IMR-90 (cell line): ENCODE data around the gene TEX22. TPM values are rescaled to one million over a fixed set of nuclear protein-coding genes. Genes with fewer than 3 reads are reported as not detected.

Experiments
- ATAC-seq: fragments of 200-7000 bp; cut with Tn5 transposase; 2 replicates; pipeline ENCODE4 v1.9.1; 2020; ENCODE audit warnings: low read depth, mild to moderate bottlenecking, moderate library complexity
- BruUV-seq: library from RNA; stranded (reverse); fragments of 400-500 nt; replicated peaks from 2 replicates; lab custom pipeline; 2021; lab: Mats Ljungman, UMichigan
- CTCF ChIA-PET: fragments of 300-600 bp; formaldehyde crosslinking; extraction: SDS; loops from one replicate; lab custom pipeline; 2021; ENCODE audit warnings: antibody characterized with exemption; lab: Yijun Ruan, JAX
- POLR2A ChIA-PET: fragments of 300-600 bp; sonication (Branson Sonifier 250); formaldehyde crosslinking; loops from one replicate; lab custom pipeline; 2022; ENCODE audit warnings: antibody characterized with exemption; ENCODE audit not compliant: unreplicated experiment; lab: Charles Lee
- DNase-seq: peaks from one replicate; pipeline ENCODE4 v3.0.0; 2013
- H2AFZ ChIP-seq: replicated peaks from 2 replicates; pipeline ENCODE3; 2013; ENCODE audit warnings: low read length, mild to moderate bottlenecking; ENCODE audit not compliant: poor library complexity
- H2AK5ac ChIP-seq: 2 replicates; pipeline ENCODE4 v1.6.1; 2013; ENCODE audit warnings: low read depth, low read length, inconsistent platforms
- H2AK9ac ChIP-seq: replicated peaks from 2 replicates; pipeline ENCODE3; 2013; ENCODE audit warnings: mild to moderate bottlenecking, low read depth, low read length, moderate library complexity; ENCODE audit not compliant: poor library complexity
- H2BK120ac ChIP-seq: 2 replicates; pipeline ENCODE4 v1.6.1; 2013; ENCODE audit warnings: low read depth, low read length, inconsistent platforms
- H2BK15ac ChIP-seq: 3 replicates; pipeline ENCODE4 v1.6.1; 2013; ENCODE audit warnings: low read depth, low read length, inconsistent platforms
- H2BK20ac ChIP-seq: 2 replicates; pipeline ENCODE4 v1.6.1; 2013; ENCODE audit warnings: low read depth, mild to moderate bottlenecking, inconsistent platforms, low read length, moderate library complexity
- H2BK5ac ChIP-seq: 2 replicates; pipeline ENCODE4 v1.6.1; 2013; ENCODE audit warnings: mild to moderate bottlenecking, low read depth, low read length, inconsistent platforms; ENCODE audit not compliant: poor library complexity, severe bottlenecking
- H3K14ac ChIP-seq: replicated peaks from 2 replicates; pipeline ENCODE4 v1.6.1; 2013; ENCODE audit warnings: low read depth, low read length, inconsistent platforms
- H3K18ac ChIP-seq: 2 replicates; pipeline ENCODE4 v1.6.1; 2013; ENCODE audit warnings: low read depth, low read length, control low read depth
- H3K23ac ChIP-seq: 2 replicates; pipeline ENCODE4 v1.6.1; 2013; ENCODE audit warnings: low read depth, low read length, inconsistent platforms
- H3K27ac ChIP-seq: 2 replicates; pipeline ENCODE4 v1.5.1; 2013; ENCODE audit warnings: mild to moderate bottlenecking, control low read depth, low read length; ENCODE audit not compliant: insufficient read depth
- H3K27me3 ChIP-seq: 2 replicates; pipeline ENCODE4 v1.6.1; 2013; ENCODE audit warnings: low read length; ENCODE audit not compliant: control insufficient read depth, insufficient read depth
- H3K36me3 ChIP-seq: 2 replicates; pipeline ENCODE4 v1.6.1; 2013; ENCODE audit warnings: low read length, mixed read lengths; ENCODE audit not compliant: control insufficient read depth, insufficient read depth
- H3K4ac ChIP-seq: 2 replicates; pipeline ENCODE4 v1.6.1; 2013; ENCODE audit warnings: low read depth, low read length, inconsistent platforms
- H3K4me1 ChIP-seq: 2 replicates; pipeline ENCODE4 v1.6.1; 2013; ENCODE audit warnings: low read length, mixed read lengths; ENCODE audit not compliant: control insufficient read depth, insufficient read depth
- H3K4me2 ChIP-seq: 2 replicates; pipeline ENCODE4 v1.6.1; 2013; ENCODE audit warnings: low read depth, mild to moderate bottlenecking, control low read depth, low read length, moderate library complexity
- H3K4me3 ChIP-seq: 2 replicates; pipeline ENCODE4 v1.5.1; 2013; ENCODE audit warnings: low read depth, mild to moderate bottlenecking, control low read depth, low read length, moderate library complexity; ENCODE audit not compliant: insufficient read depth
- H3K56ac ChIP-seq: 2 replicates; pipeline ENCODE4 v1.6.1; 2013; ENCODE audit warnings: low read length, inconsistent platforms; ENCODE audit not compliant: insufficient read depth; ENCODE audit errors: extremely low read depth
- H3K79me1 ChIP-seq, 2 experiments: 2 replicates each; pipeline ENCODE4 v1.6.1; 2013; ENCODE audit warnings: low read length in 2 of 2, inconsistent platforms in 1 of 2, low read depth in 1 of 2
- H3K9ac ChIP-seq: 2 replicates; pipeline ENCODE4 v1.6.1; 2013; ENCODE audit warnings: low read depth, low read length, control low read depth
- H3K9me1 ChIP-seq: 2 replicates; pipeline ENCODE4 v1.6.1; 2013; ENCODE audit warnings: low read length, inconsistent platforms; ENCODE audit not compliant: insufficient read depth
- H3K9me3 ChIP-seq: 2 replicates; pipeline ENCODE4 v1.6.1; 2013; ENCODE audit warnings: low read length; ENCODE audit not compliant: control insufficient read depth, insufficient read depth
- H4K20me1 ChIP-seq: 2 replicates; pipeline ENCODE4 v1.6.1; 2013; ENCODE audit warnings: low read length, inconsistent platforms; ENCODE audit not compliant: insufficient read depth
- H4K5ac ChIP-seq: 2 replicates; pipeline ENCODE4 v1.6.1; 2013; ENCODE audit warnings: mild to moderate bottlenecking, low read depth, low read length, control low read depth
- H4K8ac ChIP-seq, 2 experiments: 2 replicates each; pipeline ENCODE4 v1.6.1; 2013; ENCODE audit warnings: low read depth in 2 of 2, low read length in 2 of 2, control low read depth in 1 of 2, inconsistent platforms in 1 of 2
- H4K91ac ChIP-seq: 2 replicates; pipeline ENCODE4 v1.6.1; 2013; ENCODE audit warnings: low read depth, low read length, inconsistent platforms; ENCODE audit not compliant: insufficient read depth
- CEBPB ChIP-seq: IDR thresholded peaks from 2 replicates; pipeline ENCODE4 v1.6.1; 2012; ENCODE audit warnings: low read depth, low read length, improper control_type of control experiment
- CHD1 ChIP-seq: IDR thresholded peaks from 2 replicates; pipeline ENCODE4 v1.6.1; 2012; ENCODE audit warnings: low read depth, low read length, improper control_type of control experiment
- CTCF ChIP-seq: conservative IDR thresholded peaks from 2 replicates; pipeline ENCODE4 v1.5.1; 2012; ENCODE audit warnings: mild to moderate bottlenecking, low read depth, low read length, improper control_type of control experiment
- ELK1 ChIP-seq: fragments of 150-350 bp; IDR thresholded peaks from 2 replicates; pipeline ENCODE4 v1.6.1; 2016; ENCODE audit warnings: low read depth, mild to moderate bottlenecking, low read length, moderate library complexity, borderline replicate concordance
- MAFK ChIP-seq: IDR thresholded peaks from 2 replicates; pipeline ENCODE4 v1.6.1; 2012; ENCODE audit warnings: low read depth, low read length, improper control_type of control experiment
- MAZ ChIP-seq: IDR thresholded peaks from 2 replicates; pipeline ENCODE4 v1.6.1; 2012; ENCODE audit warnings: low read depth, mild to moderate bottlenecking, low read length, improper control_type of control experiment, moderate library complexity, borderline replicate concordance
- MXI1 ChIP-seq: IDR thresholded peaks from 2 replicates; pipeline ENCODE4 v1.6.1; 2012; ENCODE audit warnings: low read depth, mild to moderate bottlenecking, low read length, moderate library complexity, borderline replicate concordance
- NFE2L2 ChIP-seq: fragments of 150-350 bp; IDR thresholded peaks from 2 replicates; pipeline ENCODE4 v1.6.1; 2016; ENCODE audit warnings: low read depth, mild to moderate bottlenecking, low read length
- POLR2A ChIP-seq: IDR thresholded peaks from 2 replicates; pipeline ENCODE4 v1.6.1; 2012; ENCODE audit warnings: mild to moderate bottlenecking, low read depth, low read length
- RCOR1 ChIP-seq: IDR thresholded peaks from 2 replicates; pipeline ENCODE4 v1.6.1; 2012; ENCODE audit warnings: mild to moderate bottlenecking, low read length, improper control_type of control experiment; ENCODE audit not compliant: insufficient replicate concordance
- RFX5 ChIP-seq: IDR thresholded peaks from 2 replicates; pipeline ENCODE4 v1.8.0; 2012; ENCODE audit warnings: low read depth, mild to moderate bottlenecking, low read length, moderate library complexity
- SMC3 ChIP-seq: fragments of 150-350 bp; IDR thresholded peaks from 2 replicates; pipeline ENCODE4 v1.6.1; 2016; ENCODE audit warnings: low read depth, mild to moderate bottlenecking, antibody characterized with exemption, low read length, moderate library complexity
- USF2 ChIP-seq: fragments of 150-350 bp; IDR thresholded peaks from 2 replicates; pipeline ENCODE4 v1.6.1; 2017; ENCODE audit warnings: mild to moderate bottlenecking, antibody characterized with exemption, low read length, low read depth
- whole genome bisulfite sequencing, 2 experiments: methylation state at CpG; one replicate each; pipeline versions ENCODE4 v1.1.5 to v1.1.7; 2013; ENCODE audit warnings: missing lambda C conversion rate in 2 of 2; ENCODE audit not compliant: insufficient read length in 1 of 2; ENCODE audit errors: extremely low coverage in 2 of 2; 5-methylcytosine and 5-hydroxymethylcytosine counted together
- dilution Hi-C: fragments of 300-500 bp; cut with HindIII; formaldehyde crosslinking; loops from one replicate; pipeline ENCODE4 v1.14.3; 2018; ENCODE audit warnings: low sequenced_read_pairs; ENCODE audit not compliant: unreplicated experiment
- in situ Hi-C: fragments of 300-500 bp; cut with MboI; formaldehyde crosslinking; loops from 3 replicates; pipeline ENCODE4 v1.14.3; 2019; ENCODE audit warnings: low sequenced_read_pairs, inconsistent platforms, mixed read lengths
- intact Hi-C: fragments of 100-400 bp; cut with micrococcal nuclease; formaldehyde crosslinking; loops from 2 replicates; pipeline ENCODE4 v1.10.0; 2022
- polyA plus RNA-seq, 3 experiments: library from polyadenylated mRNA; depleted of rRNA; stranded (reverse); fragments of >200 nt; gene quantifications; 2 replicates each; pipeline ENCODE4 v1.2.3, GENCODE V29; 2012; ENCODE audit warnings: low replicate concordance in 1 of 3
- total RNA-seq: library from RNA; depleted of rRNA; stranded (reverse); fragments of >200 nt; gene quantifications from 2 replicates; pipeline ENCODE4 v1.2.3, GENCODE V29; 2012

The TEX22 gene
- total and polyA plus RNA-seq, 2 of the 4 experiments (the other 2 are of a cell fraction), result 0.10 to 0.18 TPM

- H4K5ac ChIP-seq, result no peak overlapping the region
- no peak overlapping the region for H3K18ac ChIP-seq
- H3K4me2 ChIP-seq, result no peak overlapping the region
- H2AK9ac ChIP-seq, result peak overlapping the region; percentile 50
- H2BK5ac ChIP-seq, result no peak overlapping the region
- no peak overlapping the region for H4K91ac ChIP-seq
- no peak overlapping the region for H3K56ac ChIP-seq
- DNase-seq (no peak), ATAC-seq (peak; percentile 3; the same call in 1 of the 2 replicates)
- peaks cover 28% of the 10 kb centered on the region for H4K20me1 ChIP-seq
- H3K9me1 ChIP-seq, result no peaks in the 10 kb centered on the region
- H3K9me3 ChIP-seq, result no peaks in the 10 kb centered on the region
- WGBS, 2 experiments, result 90% methylated on average over 18 of the region's 31 CpGs; no CpG with 5 or more reads in 1 of the 2 experiments
- ChIA-PET CTCF (interaction anchor here (0.6 to 1.0 kb wide), 8 partner anchors 9 to 63 kb away, joined by 3 to 6 read pairs (median 3); no protein-coding TSS in a partner anchor), POLR2A (no interaction called here)
- H3K23ac ChIP-seq, result no peak overlapping the region
- H3K27ac ChIP-seq, result no peak overlapping the region
- peak overlapping the region; percentile 56 for H2AFZ ChIP-seq
- H2BK15ac ChIP-seq, result no peak overlapping the region
- H3K14ac ChIP-seq, result no peak overlapping the region
- dilution Hi-C loops, result no loop called here
- in situ Hi-C loops, result no loop called here
- no peak overlapping the region for H3K4ac ChIP-seq
- H3K79me1 ChIP-seq, result peaks cover 5 to 39% of the 10 kb centered on the region in 2 experiments; a peak in 3 of 4 replicates
- no peak overlapping the region for H3K4me3 ChIP-seq
- intact Hi-C loops, result loop anchor here (1.0 kb wide), 2 partner anchors 42 to 80 kb away; no protein-coding TSS in a partner anchor
- no peak overlapping the region for H2BK120ac ChIP-seq
- BruUV-seq, result no TSS peak
- H3K4me1 ChIP-seq, result no peaks in the 10 kb centered on the region
- no peaks in the 10 kb centered on the region for H3K27me3 ChIP-seq
- no peak overlapping the region for H4K8ac ChIP-seq
- H2AK5ac ChIP-seq, result peak overlapping the region; percentile 28; the same call in 1 of the 2 replicates
- peaks cover 36% of the 10 kb centered on the region for H3K36me3 ChIP-seq
- no peak overlapping the region for H2BK20ac ChIP-seq
- H3K9ac ChIP-seq, result no peak overlapping the region
- TF ChIP-seq MAFK (no peak), RCOR1 (no peak), CHD1 (no peak), MXI1 (no peak), RFX5 (no peak), SMC3 (no peak), ELK1 (no peak), NFE2L2 (no peak), MAZ (no peak), CEBPB (no peak), CTCF (no peak), USF2 (no peak), POLR2A (no peak)
Observed at GRCh38 chr14:105447651-105448640, 49.6 kb downstream of the TEX22 start.
